ENCODE results near the gene CLCA4. TPM values are rescaled to one million over a fixed set of nuclear protein-coding genes. Genes with fewer than 3 reads are reported as not detected.

Gene CLCA4
- total RNA-seq (2014; rRNA removed; shearing (Covaris generic)), result not detected in 2 replicates

GRCh38 chr1:86546787-86547221, at the start of gene CLCA4:
TSS of gene CLCA4 (plus strand) at chr1:86547078. CDS start at chr1:86547120, 42 bp downstream.
- no peak for DNase-seq (ENCODE audit: low spot score)

- DNase-seq (ENCODE audit: low spot score), result no peak
These were observed 48.6 kb upstream of the CLCA4 start for GRCh38 chr1:86498281-86498680.

GRCh38 chr1:86499987-86500593, 46.8 kb upstream of the CLCA4 start:
- peak; percentile 31 for DNase-seq (ENCODE audit: low spot score)

GRCh38 chr1:86500714-86501113, 46.2 kb upstream of the CLCA4 start:
- DNase-seq (ENCODE audit: low spot score), result no peak

- peak; percentile 14 for DNase-seq (ENCODE audit: low spot score)
These were observed 44.7 kb upstream of the CLCA4 start for GRCh38 chr1:86502125-86502646.

- DNase-seq (ENCODE audit: low spot score), result no peak
These were observed 44.0 kb upstream of the CLCA4 start for GRCh38 chr1:86502721-86503405.

GRCh38 chr1:86503406-86504136, 43.3 kb upstream of the CLCA4 start:
- no peak for DNase-seq (ENCODE audit: low spot score)

GRCh38 chr1:86504137-86504479, 42.8 kb upstream of the CLCA4 start:
- no peak for DNase-seq (ENCODE audit: low spot score)

GRCh38 chr1:86504895-86505563, 41.8 kb upstream of the CLCA4 start:
- DNase-seq (ENCODE audit: low spot score), result no peak

- no peak for DNase-seq (ENCODE audit: low spot score)
These were observed 41.3 kb upstream of the CLCA4 start for GRCh38 chr1:86505564-86505902.

- DNase-seq (ENCODE audit: low spot score), result peak; percentile 23
These were observed 38.8 kb upstream of the CLCA4 start for GRCh38 chr1:86507935-86508582.

- DNase-seq (ENCODE audit: low spot score), result no peak
These were observed 38.3 kb upstream of the CLCA4 start for GRCh38 chr1:86508583-86508969.

- peak; percentile 16 for DNase-seq (ENCODE audit: low spot score)
These were observed 31.3 kb upstream of the CLCA4 start for GRCh38 chr1:86515597-86515996.

- no peak for DNase-seq (ENCODE audit: low spot score)
These were observed 30.5 kb upstream of the CLCA4 start for GRCh38 chr1:86516335-86516734.

- no peak for DNase-seq (ENCODE audit: low spot score)
These were observed 29.5 kb upstream of the CLCA4 start for GRCh38 chr1:86517336-86517735.

GRCh38 chr1:86520789-86521521, 25.9 kb upstream of the CLCA4 start:
- no peak for DNase-seq (ENCODE audit: low spot score)

- DNase-seq (ENCODE audit: low spot score), result no peak
These were observed 25.4 kb upstream of the CLCA4 start for GRCh38 chr1:86521522-86521891.

- no peak for DNase-seq (ENCODE audit: low spot score)
These were observed 24.6 kb upstream of the CLCA4 start for GRCh38 chr1:86522240-86522639.

GRCh38 chr1:86523670-86524354, 23.1 kb upstream of the CLCA4 start:
- DNase-seq (ENCODE audit: low spot score), result no peak

GRCh38 chr1:86527306-86527705, 19.6 kb upstream of the CLCA4 start:
- no peak for DNase-seq (ENCODE audit: low spot score)
